Thyroid gland (tissue), 4 donors: Measurements from ENCODE around the gene PIP4K2C. TPM values are rescaled to one million over a fixed set of nuclear protein-coding genes. Genes with fewer than 3 reads are reported as not detected.

ENCODE experiments used
- DNase-seq, 2 donors: peaks; one replicate each; pipeline ENCODE4 v3.0.0-alpha.2; 2019
- H3K27ac ChIP-seq, 3 donors: fragments of 200-600 bp; sonication (generic); 1 replicate in 2 of 3; 2 replicates in 1 of 3; pipeline ENCODE4 v1.5.1; 2016 to 2019; ENCODE audit warnings: mild to moderate bottlenecking in 1 of 3, moderate library complexity in 1 of 3
- H3K27me3 ChIP-seq: fragments of 200-600 bp; sonication (generic); one replicate; pipeline ENCODE4 v1.5.1; 2019
- H3K36me3 ChIP-seq, 2 donors: fragments of 200-600 bp; sonication (generic); one replicate each; pipeline ENCODE4 v1.5.1; 2016 to 2019
- H3K4me1 ChIP-seq, 2 donors: fragments of 200-600 bp; sonication (generic); one replicate each; pipeline ENCODE4 v1.5.1; 2017 to 2019
- H3K4me3 ChIP-seq, 3 donors: fragments of 200-600 bp; sonication (generic); replicated peaks in 1 of 3; 1 replicate in 2 of 3; 2 replicates in 1 of 3; pipeline ENCODE4 v1.5.1; 2016; ENCODE audit warnings: mild to moderate bottlenecking in 1 of 3
- H3K9me3 ChIP-seq: fragments of 200-600 bp; sonication (generic); one replicate; pipeline ENCODE4 v1.5.1; 2017
- CTCF ChIP-seq, 6 experiments: fragments of 200-600 bp in 3 of 6; fragments of 450-650 bp in 3 of 6; sonication (generic) in 3 of 6; IDR thresholded peaks; one replicate each; pipeline ENCODE4 v1.5.1; 2016 to 2019; ENCODE audit warnings: antibody characterized with exemption in 6 of 6, mild to moderate bottlenecking in 2 of 6, inconsistent platforms in 1 of 6, moderate library complexity in 1 of 6
- POLR2A ChIP-seq, 2 donors: fragments of 450-650 bp; IDR thresholded peaks; one replicate each; pipeline ENCODE4 v1.6.1; 2017; ENCODE audit warnings: antibody characterized with exemption in 2 of 2, mild to moderate bottlenecking in 2 of 2, moderate library complexity in 1 of 2
- WGBS, 2 donors: methylation state at CpG; one replicate each; pipeline ENCODE4 v1.1.5; 2017; 5-methylcytosine and 5-hydroxymethylcytosine counted together
- intact Hi-C: fragments of 100-400 bp; cut with DNase I; formaldehyde crosslinking; loops from one replicate; pipeline ENCODE4 v1.15.1; 2023
- total RNA-seq, 4 donors: library from RNA; depleted of rRNA; stranded (reverse); fragments of >200 nt; gene quantifications; one replicate each; pipeline ENCODE4 v1.2.3, GENCODE V29; 2016

Gene PIP4K2C
- total RNA-seq, 4 donors from 2014 or later, result 29.6 to 82.6 (median 59.2) TPM

- 80 to 100% methylated on average over 1 of the region's 1 CpG for WGBS, 2 donors
- DNase-seq, result no peak
- no peak overlapping the region for H3K27ac ChIP-seq
- H3K36me3 ChIP-seq, result no peaks in the 10 kb centered on the region
- no peaks in the 10 kb centered on the region for H3K9me3 ChIP-seq
- H3K27me3 ChIP-seq, result no peaks in the 10 kb centered on the region
- no peak for TF ChIP-seq CTCF (IDR thresholded peaks at IDR 0.05)
- TF ChIP-seq POLR2A (IDR thresholded peaks at IDR 0.05), result no peak
- intact Hi-C loops, result loop anchor here (5.0 to 10.0 kb wide), 2 partner anchors 40 to 113 kb away; partner anchors contain the start of gene OS9
- no peak overlapping the region for H3K4me3 ChIP-seq
- no peaks in the 10 kb centered on the region for H3K4me1 ChIP-seq
Observed at GRCh38 chr12:57581802-57582201, 9.2 kb upstream of the PIP4K2C start.

GRCh38 chr12:57582440-57582839 is 8.6 kb upstream of the PIP4K2C start:
- H3K4me1 ChIP-seq, result no peaks in the 10 kb centered on the region
- intact Hi-C loops, result loop anchor here (5.0 to 10.0 kb wide), 2 partner anchors 40 to 112 kb away; partner anchors contain the start of gene OS9
- H3K9me3 ChIP-seq, result no peaks in the 10 kb centered on the region
- no peak for TF ChIP-seq POLR2A (IDR thresholded peaks at IDR 0.05)
- no peak for TF ChIP-seq CTCF (IDR thresholded peaks at IDR 0.05)
- DNase-seq, result no peak
- H3K27me3 ChIP-seq, result no peaks in the 10 kb centered on the region
- no peak overlapping the region for H3K27ac ChIP-seq
- 96 to 100% methylated on average over 1 of the region's 1 CpG for WGBS, 2 donors
- H3K4me3 ChIP-seq, result no peak overlapping the region
- no peaks in the 10 kb centered on the region for H3K36me3 ChIP-seq

- DNase-seq, result peak; percentile 58 to 60
- H3K36me3 ChIP-seq, result no peaks in the 10 kb centered on the region
- intact Hi-C loops, result loop anchor here (5.0 to 10.0 kb wide), 2 partner anchors 39 to 112 kb away; partner anchors contain the start of gene OS9
Observed at GRCh38 chr12:57583008-57583831, 7.8 kb upstream of the PIP4K2C start.

GRCh38 chr12:57584050-57584449 is 6.9 kb upstream of the PIP4K2C start:
- no peaks in the 10 kb centered on the region for H3K9me3 ChIP-seq
- H3K27ac ChIP-seq, result no peak overlapping the region
- no peaks in the 10 kb centered on the region for H3K36me3 ChIP-seq
- DNase-seq, result no peak
- WGBS, 2 donors, result 96 to 100% methylated on average over 2 of the region's 2 CpGs
- no peaks in the 10 kb centered on the region for H3K27me3 ChIP-seq
- H3K4me3 ChIP-seq, result no peak overlapping the region
- intact Hi-C loops, result loop anchor here (5.0 to 10.0 kb wide), 2 partner anchors 38 to 111 kb away; partner anchors contain the start of gene OS9
- no peaks in the 10 kb centered on the region for H3K4me1 ChIP-seq
- TF ChIP-seq POLR2A (IDR thresholded peaks at IDR 0.05) (no peak), CTCF (IDR thresholded peaks at IDR 0.05) (no peak)

More at GRCh38 chr12:57583008-57583831, 7.8 kb upstream of the PIP4K2C start:
- 47 to 51% methylated on average over 13 of the region's 13 CpGs for WGBS, 2 donors
- Histone ChIP-seq H3K27ac (no peak overlapping the region), H3K27me3 (no peaks in the 10 kb centered on the region), H3K9me3 (no peaks in the 10 kb centered on the region), H3K4me1 (no peaks in the 10 kb centered on the region), H3K4me3 (no peak overlapping the region)
- TF ChIP-seq POLR2A (IDR thresholded peaks at IDR 0.05), result no peak
- TF ChIP-seq CTCF (IDR thresholded peaks at IDR 0.05), result peak; percentile 78 to 96 (median 93)

GRCh38 chr12:57584690-57585089 is 6.3 kb upstream of the PIP4K2C start:
- DNase-seq, result no peak
- no peak overlapping the region for H3K4me3 ChIP-seq
- no peaks in the 10 kb centered on the region for H3K27me3 ChIP-seq
- no peak overlapping the region for H3K27ac ChIP-seq
- H3K9me3 ChIP-seq, result no peaks in the 10 kb centered on the region
- intact Hi-C loops, result loop anchor here (5.0 to 10.0 kb wide), 2 partner anchors 38 to 110 kb away; partner anchors contain the start of gene OS9
- H3K4me1 ChIP-seq, result no peaks in the 10 kb centered on the region
- no peaks in the 10 kb centered on the region for H3K36me3 ChIP-seq
- TF ChIP-seq CTCF (IDR thresholded peaks at IDR 0.05), result no peak
- TF ChIP-seq POLR2A (IDR thresholded peaks at IDR 0.05), result no peak
